NT2/D1 (cell line): Measurements from ENCODE around the gene HLA-F.

Source experiments
- SUZ12 ChIP-seq: IDR thresholded peaks from 2 replicates; pipeline ENCODE4 v1.6.1; 2011; ENCODE audit not compliant: insufficient read length, insufficient read depth; ENCODE audit errors: extremely low read depth
- YY1 ChIP-seq: IDR thresholded peaks from 2 replicates; pipeline ENCODE4 v1.6.1; 2011; ENCODE audit not compliant: insufficient read length, insufficient read depth

DNA sequence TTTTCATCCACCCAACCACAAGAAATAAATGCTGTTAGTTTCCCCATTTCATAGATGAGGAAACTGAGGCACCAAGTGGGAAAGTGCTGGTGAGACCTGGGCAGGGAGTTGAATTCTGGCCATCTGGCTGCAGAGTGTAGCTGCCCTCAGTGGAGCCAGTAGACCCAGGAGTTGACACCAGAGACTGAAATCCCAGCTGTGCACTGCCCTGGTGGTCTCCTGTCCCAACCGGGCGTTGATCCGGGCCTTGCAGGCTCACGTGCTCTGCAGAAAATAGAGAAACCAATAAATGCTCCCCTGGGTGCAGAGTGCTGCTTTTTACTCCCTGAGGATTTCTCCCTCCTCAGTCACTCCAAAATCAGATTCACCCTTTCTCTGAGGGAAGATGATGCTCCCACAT is 18.4 kb downstream of the HLA-F start:
- TF ChIP-seq SUZ12 (no peak), YY1 (no peak)
